HCT116 (cell line): Measurements from ENCODE around the gene MYO1G.

Experiments used
- ZFX ChIP-seq: fragments of 450-650 bp; IDR thresholded peaks from 2 replicates; pipeline ENCODE4 v1.6.1; 2017
- TF ChIP-seq, protein P1 (sequence below), 3 experiments: fragments of 200-600 bp in 1 of 3; sonication (generic) in 1 of 3; IDR thresholded peaks in 2 of 3; conservative IDR thresholded peaks in 1 of 3; 2 replicates each; pipeline ENCODE4 v1.5.1; 2012 to 2017; ENCODE audit warnings: low read depth in 2 of 3, low read length in 2 of 3, antibody characterized with exemption in 1 of 3, borderline replicate concordance in 1 of 3, control low read depth in 1 of 3, mild to moderate bottlenecking in 1 of 3, mixed read lengths in 1 of 3, mixed run types in 1 of 3, moderate library complexity in 1 of 3; ENCODE audit not compliant: insufficient read depth in 1 of 3

DNA sequence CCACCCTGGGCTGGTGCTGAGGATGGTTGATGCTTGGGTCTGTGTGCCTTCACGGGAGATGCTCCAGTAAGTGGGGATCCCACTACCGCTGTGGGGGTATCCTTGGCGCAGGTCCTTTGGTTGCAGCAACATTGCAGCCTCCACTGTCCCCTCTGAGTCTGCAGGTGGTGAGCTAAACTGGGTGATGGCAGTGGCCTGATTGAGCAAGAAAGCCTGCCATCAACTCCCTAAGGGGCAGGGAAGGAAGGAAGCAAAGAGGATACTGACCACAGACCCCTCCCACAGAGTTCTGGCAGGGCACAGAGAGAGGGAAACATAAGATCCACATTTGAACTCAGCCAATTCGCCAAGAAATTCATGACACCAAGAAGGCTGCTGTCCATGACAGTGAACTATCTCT, 43.2 kb downstream of the MYO1G start:
- TF ChIP-seq, protein P1, sequence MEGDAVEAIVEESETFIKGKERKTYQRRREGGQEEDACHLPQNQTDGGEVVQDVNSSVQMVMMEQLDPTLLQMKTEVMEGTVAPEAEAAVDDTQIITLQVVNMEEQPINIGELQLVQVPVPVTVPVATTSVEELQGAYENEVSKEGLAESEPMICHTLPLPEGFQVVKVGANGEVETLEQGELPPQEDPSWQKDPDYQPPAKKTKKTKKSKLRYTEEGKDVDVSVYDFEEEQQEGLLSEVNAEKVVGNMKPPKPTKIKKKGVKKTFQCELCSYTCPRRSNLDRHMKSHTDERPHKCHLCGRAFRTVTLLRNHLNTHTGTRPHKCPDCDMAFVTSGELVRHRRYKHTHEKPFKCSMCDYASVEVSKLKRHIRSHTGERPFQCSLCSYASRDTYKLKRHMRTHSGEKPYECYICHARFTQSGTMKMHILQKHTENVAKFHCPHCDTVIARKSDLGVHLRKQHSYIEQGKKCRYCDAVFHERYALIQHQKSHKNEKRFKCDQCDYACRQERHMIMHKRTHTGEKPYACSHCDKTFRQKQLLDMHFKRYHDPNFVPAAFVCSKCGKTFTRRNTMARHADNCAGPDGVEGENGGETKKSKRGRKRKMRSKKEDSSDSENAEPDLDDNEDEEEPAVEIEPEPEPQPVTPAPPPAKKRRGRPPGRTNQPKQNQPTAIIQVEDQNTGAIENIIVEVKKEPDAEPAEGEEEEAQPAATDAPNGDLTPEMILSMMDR (IDR thresholded peaks at IDR 0.05 in 2 of 3, conservative IDR thresholded peaks at IDR 0.05 in 1 of 3; ENCODE audit: borderline replicate concordance in 1 of 3, insufficient read depth in 1 of 3, low read depth in 2 of 3, low read length in 2 of 3), result no peak
- TF ChIP-seq ZFX, result no peak
